Measurements from ENCODE around the gene GRAMD2A.

The GRAMD2A gene

DNA sequence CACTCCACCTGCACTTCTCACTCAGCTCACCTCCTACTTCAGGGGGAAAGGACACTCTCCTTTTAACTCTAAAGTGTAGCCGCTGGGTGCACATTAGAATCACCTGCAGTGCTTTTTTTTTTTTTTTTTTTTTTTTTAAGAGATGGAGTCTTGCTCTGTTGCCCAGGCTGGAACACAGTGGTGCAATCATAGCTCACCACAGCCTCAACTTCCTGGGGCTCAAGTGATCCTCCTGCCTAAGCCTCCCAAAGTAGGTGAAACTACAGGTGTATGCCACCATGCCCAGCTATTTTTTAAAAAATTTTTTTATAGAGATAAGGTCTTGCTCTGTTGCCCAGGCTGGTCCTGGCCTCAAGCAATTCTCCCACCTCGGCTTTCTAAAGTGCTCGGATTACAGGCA is 20.8 kb downstream of the GRAMD2A start:
- TF ChIP-seq, protein P1, sequence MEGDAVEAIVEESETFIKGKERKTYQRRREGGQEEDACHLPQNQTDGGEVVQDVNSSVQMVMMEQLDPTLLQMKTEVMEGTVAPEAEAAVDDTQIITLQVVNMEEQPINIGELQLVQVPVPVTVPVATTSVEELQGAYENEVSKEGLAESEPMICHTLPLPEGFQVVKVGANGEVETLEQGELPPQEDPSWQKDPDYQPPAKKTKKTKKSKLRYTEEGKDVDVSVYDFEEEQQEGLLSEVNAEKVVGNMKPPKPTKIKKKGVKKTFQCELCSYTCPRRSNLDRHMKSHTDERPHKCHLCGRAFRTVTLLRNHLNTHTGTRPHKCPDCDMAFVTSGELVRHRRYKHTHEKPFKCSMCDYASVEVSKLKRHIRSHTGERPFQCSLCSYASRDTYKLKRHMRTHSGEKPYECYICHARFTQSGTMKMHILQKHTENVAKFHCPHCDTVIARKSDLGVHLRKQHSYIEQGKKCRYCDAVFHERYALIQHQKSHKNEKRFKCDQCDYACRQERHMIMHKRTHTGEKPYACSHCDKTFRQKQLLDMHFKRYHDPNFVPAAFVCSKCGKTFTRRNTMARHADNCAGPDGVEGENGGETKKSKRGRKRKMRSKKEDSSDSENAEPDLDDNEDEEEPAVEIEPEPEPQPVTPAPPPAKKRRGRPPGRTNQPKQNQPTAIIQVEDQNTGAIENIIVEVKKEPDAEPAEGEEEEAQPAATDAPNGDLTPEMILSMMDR (IDR thresholded peaks at IDR 0.05) = no peak
- no peak for TF ChIP-seq ZFX (IDR thresholded peaks at IDR 0.05; ENCODE audit: borderline replicate concordance)
- H3K27ac ChIP-seq = no peak overlapping the region

GRCh38 chr15:72176159-72176558 is 21.4 kb downstream of the GRAMD2A start:
- TF ChIP-seq ZFX (IDR thresholded peaks at IDR 0.05; ENCODE audit: borderline replicate concordance) = no peak
- TF ChIP-seq, protein P1 (IDR thresholded peaks at IDR 0.05) = no peak
- no peak overlapping the region for H3K27ac ChIP-seq

- H3K27ac ChIP-seq = no peak overlapping the region
- TF ChIP-seq, protein P1 (IDR thresholded peaks at IDR 0.05) = no peak
These were observed 22.2 kb downstream of the GRAMD2A start for GRCh38 chr15:72175186-72176044.

DNA sequence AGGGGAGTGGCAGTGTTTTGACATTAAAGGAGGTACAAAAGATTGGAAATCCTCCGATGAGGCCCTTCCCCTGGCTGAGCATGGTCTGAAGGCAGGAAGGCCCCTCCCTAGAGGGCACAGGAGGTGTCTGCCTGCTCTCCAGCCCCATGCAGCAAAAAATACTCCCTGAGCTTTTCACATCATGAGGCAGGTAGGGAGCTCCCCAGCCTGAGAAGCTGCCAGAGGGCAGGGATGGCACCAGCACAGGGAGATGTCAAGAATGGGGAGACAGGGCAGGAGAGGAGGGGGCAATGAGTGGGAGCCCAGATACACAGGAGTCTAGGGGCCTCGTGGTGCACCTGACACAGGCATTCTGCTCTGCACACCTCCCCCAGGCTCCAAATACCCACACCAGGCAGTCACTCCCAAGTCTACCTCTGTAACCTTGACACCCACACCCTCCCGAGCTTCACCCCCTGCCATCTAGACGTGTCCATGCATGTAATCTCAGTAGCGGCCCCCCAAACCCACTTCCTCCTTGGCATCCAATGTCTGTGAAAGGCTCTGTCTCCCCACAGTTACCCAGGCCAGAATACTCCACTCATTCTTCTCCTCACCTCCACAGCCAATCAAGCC is 22.9 kb downstream of the GRAMD2A start:
- no peak overlapping the region for H3K27ac ChIP-seq
- TF ChIP-seq ZFX (IDR thresholded peaks at IDR 0.05; ENCODE audit: borderline replicate concordance) = no peak
- TF ChIP-seq, protein P1 (IDR thresholded peaks at IDR 0.05) = no peak

GRCh38 chr15:72173864-72174550 is 23.6 kb downstream of the GRAMD2A start:
- no peak overlapping the region for H3K27ac ChIP-seq
- TF ChIP-seq, protein P1 (IDR thresholded peaks at IDR 0.05) = no peak
- no peak for TF ChIP-seq ZFX (IDR thresholded peaks at IDR 0.05; ENCODE audit: borderline replicate concordance)

- no peak overlapping the region for H3K27ac ChIP-seq
- no peak for TF ChIP-seq ZFX (IDR thresholded peaks at IDR 0.05; ENCODE audit: borderline replicate concordance)
- TF ChIP-seq, protein P1 (IDR thresholded peaks at IDR 0.05) = no peak
These were observed 24.2 kb downstream of the GRAMD2A start for GRCh38 chr15:72173401-72173800.

All from 22Rv1 (cell line).